ENCODE measurements around the gene WAC. TPM values are rescaled to one million over a fixed set of nuclear protein-coding genes. Genes with fewer than 3 reads are reported as not detected.
"Not testable (repeated sequence)": the region's sequence is repeated elsewhere in the genome, so short reads cannot be mapped to it uniquely, and the experiment has no call there.

Gene WAC
- total RNA-seq, 4 donors from 2014 or later, result 66.6 to 102 (median 78.9) TPM

GRCh38 chr10:28606568-28606967, 73.7 kb downstream of the WAC start:
- no peaks in the 10 kb centered on the region for H3K9me3 ChIP-seq
- in situ Hi-C loops (cut with MboI; ENCODE audit: low pct_ligation_motif_present in 1 of 4, low pct_unique_long_range_greater_than_20kb in 1 of 4, low sequenced_read_pairs in 3 of 4) (loop anchor here in 1 of 4 donors (25.0 kb wide), 1 partner anchor 169 kb away; no protein-coding TSS in a partner anchor), intact Hi-C loops (cut with DNase I; ENCODE audit: low total_unique reads) (no loop called here)
- TF ChIP-seq POLR2A (IDR thresholded peaks at IDR 0.05) (no peak), CTCF (IDR thresholded peaks at IDR 0.05) (no peak), POLR2AphosphoS5 (IDR thresholded peaks at IDR 0.05) (no peak)
- H3K4me1 ChIP-seq, result peaks cover 0 to 22% (median 4%) of the 10 kb centered on the region in 4 donors
- WGBS, 2 donors (ENCODE audit: low coverage in 1 of 2), result 83 to 87% methylated on average over 2 of the region's 2 CpGs
- H3K27ac ChIP-seq, result no peak overlapping the region
- H3K27me3 ChIP-seq, result no peaks in the 10 kb centered on the region
- DNase-seq, result no peak
- no peak overlapping the region for H3K4me3 ChIP-seq
- peaks cover 0 to 37% (median 7%) of the 10 kb centered on the region in 4 donors for H3K36me3 ChIP-seq

GRCh38 chr10:28609636-28610035, 76.7 kb downstream of the WAC start:
- H3K4me3 ChIP-seq; DNase-seq; H3K27ac ChIP-seq; H3K27me3 ChIP-seq; intact Hi-C loops (cut with DNase I; ENCODE audit: low total_unique reads); H3K9me3 ChIP-seq: not testable (repeated sequence)
- peaks cover 0 to 67% (median 20%) of the 10 kb centered on the region in 4 donors for H3K36me3 ChIP-seq
- peaks cover 0 to 16% (median under 1%) of the 10 kb centered on the region in 4 donors for H3K4me1 ChIP-seq
- WGBS, 2 donors (ENCODE audit: low coverage in 1 of 2), result 62% methylated on average over 3 of the region's 3 CpGs; no CpG with 5 or more reads in 1 of the 2 donors
- in situ Hi-C loops (cut with MboI; ENCODE audit: low pct_ligation_motif_present in 1 of 4, low pct_unique_long_range_greater_than_20kb in 1 of 4, low sequenced_read_pairs in 3 of 4), result loop anchor here in 1 of 4 donors (25.0 kb wide), 1 partner anchor 172 kb away; no protein-coding TSS in a partner anchor

GRCh38 chr10:28612877-28613276, 80.0 kb downstream of the WAC start:
- 93 to 100% methylated on average over 2 to 6 of the region's 6 CpGs for WGBS, 2 donors (ENCODE audit: low coverage in 1 of 2)
- intact Hi-C loops (cut with DNase I; ENCODE audit: low total_unique reads), result no loop called here
- no peaks in the 10 kb centered on the region for H3K27me3 ChIP-seq
- H3K4me3 ChIP-seq, result no peak overlapping the region
- H3K4me1 ChIP-seq, result no peaks in the 10 kb centered on the region
- no peak for DNase-seq
- in situ Hi-C loops (cut with MboI; ENCODE audit: low pct_ligation_motif_present in 1 of 4, low pct_unique_long_range_greater_than_20kb in 1 of 4, low sequenced_read_pairs in 3 of 4), result loop anchor here in 1 of 4 donors (25.0 kb wide), 1 partner anchor 176 kb away; no protein-coding TSS in a partner anchor
- peaks cover 0 to 96% (median 35%) of the 10 kb centered on the region in 4 donors for H3K36me3 ChIP-seq
- H3K9me3 ChIP-seq, result no peaks in the 10 kb centered on the region
- H3K27ac ChIP-seq, result no peak overlapping the region
- no peak for TF ChIP-seq EP300 (IDR thresholded peaks at IDR 0.05; ENCODE audit: low read depth)
- no peak for TF ChIP-seq CTCF (IDR thresholded peaks at IDR 0.05)

GRCh38 chr10:28616514-28616913, 83.6 kb downstream of the WAC start:
- Histone ChIP-seq H3K36me3 (peaks cover 0 to 81% (median 39%) of the 10 kb centered on the region in 4 donors), H3K27me3 (no peaks in the 10 kb centered on the region), H3K4me1 (no peaks in the 10 kb centered on the region), H3K9me3 (no peaks in the 10 kb centered on the region), H3K4me3 (no peak overlapping the region), H3K27ac (no peak overlapping the region)
- intact Hi-C loops (cut with DNase I; ENCODE audit: low total_unique reads) (no loop called here), in situ Hi-C loops (cut with MboI; ENCODE audit: low pct_ligation_motif_present in 1 of 4, low pct_unique_long_range_greater_than_20kb in 1 of 4, low sequenced_read_pairs in 3 of 4) (loop anchor here in 1 of 4 donors (25.0 kb wide), 1 partner anchor 179 kb away; no protein-coding TSS in a partner anchor)
- DNase-seq, result no peak
- TF ChIP-seq POLR2A (IDR thresholded peaks at IDR 0.05), result no peak
- no peak for TF ChIP-seq POLR2AphosphoS5 (IDR thresholded peaks at IDR 0.05)
- TF ChIP-seq EP300 (IDR thresholded peaks at IDR 0.05; ENCODE audit: low read depth), result no peak
- WGBS, 2 donors (ENCODE audit: low coverage in 1 of 2), result 87% methylated on average over 2 of the region's 2 CpGs; no CpG with 5 or more reads in 1 of the 2 donors

GRCh38 chr10:28619455-28619854, 86.5 kb downstream of the WAC start:
- Histone ChIP-seq H3K9me3 (no peaks in the 10 kb centered on the region), H3K4me1 (no peaks in the 10 kb centered on the region), H3K27me3 (no peaks in the 10 kb centered on the region), H3K27ac (no peak overlapping the region), H3K36me3 (peaks cover 0 to 57% (median 27%) of the 10 kb centered on the region in 4 donors), H3K4me3 (no peak overlapping the region)
- in situ Hi-C loops (cut with MboI; ENCODE audit: low pct_ligation_motif_present in 1 of 4, low pct_unique_long_range_greater_than_20kb in 1 of 4, low sequenced_read_pairs in 3 of 4), result loop anchor here in 1 of 4 donors (25.0 kb wide), 1 partner anchor 182 kb away; no protein-coding TSS in a partner anchor
- intact Hi-C loops (cut with DNase I; ENCODE audit: low total_unique reads), result no loop called here
- no peak for TF ChIP-seq POLR2AphosphoS5 (IDR thresholded peaks at IDR 0.05)
- no peak for TF ChIP-seq POLR2A (IDR thresholded peaks at IDR 0.05)
- no peak for TF ChIP-seq EP300 (IDR thresholded peaks at IDR 0.05; ENCODE audit: low read depth)
- TF ChIP-seq CTCF (IDR thresholded peaks at IDR 0.05), result no peak
- 85 to 90% methylated on average over 4 of the region's 4 CpGs for WGBS, 2 donors (ENCODE audit: low coverage in 1 of 2)
- DNase-seq, result no peak

All from transverse colon (tissue), 4 donors.